ENCODE results near the gene DIP2B.

Gene DIP2B

DNA sequence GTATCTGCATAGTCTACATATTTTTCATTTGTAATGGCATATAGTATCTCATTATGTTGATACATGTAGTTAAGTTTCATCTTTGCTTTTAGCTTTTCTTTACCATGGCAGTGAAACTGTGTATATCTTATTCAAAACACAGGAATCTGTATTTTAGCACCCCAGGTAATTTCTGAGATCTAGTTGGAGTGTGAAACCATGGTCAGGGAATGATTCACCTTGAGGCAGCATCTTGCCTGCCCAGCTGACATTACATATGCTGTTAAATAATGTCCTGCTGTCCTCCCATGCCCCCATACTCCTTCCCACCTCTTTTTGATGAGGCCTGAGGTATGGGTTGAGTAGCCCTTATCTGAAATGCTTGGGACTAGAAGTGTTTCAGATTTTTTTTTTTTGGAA, 133.7 kb downstream of the DIP2B start:
- no peak for DNase-seq (ENCODE audit: low spot score)

DNA sequence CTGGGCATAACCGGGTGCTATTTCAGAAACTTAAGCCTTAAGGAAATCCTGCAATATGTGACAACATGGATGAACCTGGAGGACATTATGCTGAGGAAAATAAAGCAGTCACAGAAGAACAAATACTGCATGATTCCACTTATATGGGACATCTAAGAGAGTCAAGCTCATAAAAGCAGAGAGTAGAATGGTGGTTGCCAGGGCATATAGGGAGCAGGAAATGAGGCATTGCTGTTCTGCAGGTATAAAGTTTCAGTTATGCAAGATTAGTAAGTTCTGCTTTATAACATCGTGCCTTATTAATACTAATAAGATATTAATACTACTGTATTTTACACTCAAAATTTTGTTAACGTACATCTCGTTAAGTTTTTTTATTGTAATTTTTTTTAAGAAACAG, 134.9 kb downstream of the DIP2B start:
- DNase-seq (ENCODE audit: low spot score), result no peak

DNA sequence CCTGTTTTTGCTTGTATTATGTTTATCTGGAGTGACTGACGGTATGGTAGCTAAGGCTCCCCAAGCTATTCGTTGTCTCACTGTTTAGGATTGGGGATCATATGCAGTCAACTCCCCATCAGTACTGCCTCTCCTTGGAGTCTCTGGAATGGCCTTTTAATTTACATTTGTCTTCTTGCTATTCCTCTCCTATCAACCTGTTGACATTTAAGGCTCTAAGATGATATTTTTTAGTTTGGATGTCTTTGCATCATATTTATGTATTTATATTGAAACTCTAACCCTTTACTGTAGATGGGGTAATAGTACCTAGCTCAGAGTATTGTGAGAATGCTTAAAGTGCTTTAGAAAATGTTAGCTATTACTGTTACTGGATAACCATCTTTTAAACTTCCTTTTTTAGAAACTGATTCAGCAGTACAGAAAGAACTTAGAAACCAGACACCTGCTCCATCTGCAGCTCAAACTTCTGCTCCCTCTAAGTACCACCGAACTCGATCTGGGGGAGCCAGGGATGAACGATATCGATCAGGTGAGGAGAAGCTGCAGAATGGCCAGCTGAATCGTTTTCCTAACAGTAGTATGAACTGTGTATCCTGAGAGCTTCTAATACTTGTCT, 135.6 kb downstream of the DIP2B start:
- no peak for DNase-seq (ENCODE audit: low spot score)

DNA sequence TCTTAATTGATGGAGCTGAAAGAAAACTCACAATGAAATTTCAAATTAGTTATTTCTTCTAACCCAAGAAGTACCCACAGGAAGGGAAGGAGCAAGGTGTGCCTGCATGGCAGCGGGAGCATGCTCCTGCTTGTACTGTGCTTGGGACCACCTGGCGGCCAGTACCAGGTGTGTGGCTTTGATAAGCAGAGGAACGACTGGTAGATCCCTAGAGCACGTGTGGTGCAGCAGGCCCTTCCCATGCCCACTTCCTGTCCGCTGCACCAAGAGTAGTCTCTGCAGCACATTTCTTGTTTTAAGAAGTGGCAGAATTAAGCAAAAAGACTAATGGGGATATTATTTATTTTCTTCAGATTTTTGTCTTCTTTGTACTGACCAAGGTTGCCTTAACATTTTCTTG, 136.8 kb downstream of the DIP2B start:
- no peak for DNase-seq (ENCODE audit: low spot score)

DNA sequence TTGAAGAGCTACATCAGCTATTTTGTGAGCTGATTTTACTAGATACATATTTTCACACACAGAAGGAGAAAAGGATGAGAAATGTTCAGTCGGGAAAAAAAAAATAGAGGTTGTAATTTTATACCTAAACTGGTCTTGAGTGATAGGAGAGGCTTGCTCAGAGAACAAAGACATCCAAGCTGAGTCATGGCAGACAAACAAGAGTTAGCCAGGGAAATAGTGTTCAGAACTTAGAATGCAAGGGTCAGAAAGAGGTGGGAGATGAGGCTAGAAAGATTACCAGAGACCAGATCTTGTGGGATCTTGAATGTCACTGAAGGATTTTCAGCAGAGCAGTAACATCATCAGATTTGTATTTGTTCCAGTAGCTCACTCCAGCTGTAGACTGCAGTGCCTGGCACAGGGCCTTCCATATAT, 137.3 kb downstream of the DIP2B start:
- peak; percentile 39 for DNase-seq (ENCODE audit: low spot score)

DNA sequence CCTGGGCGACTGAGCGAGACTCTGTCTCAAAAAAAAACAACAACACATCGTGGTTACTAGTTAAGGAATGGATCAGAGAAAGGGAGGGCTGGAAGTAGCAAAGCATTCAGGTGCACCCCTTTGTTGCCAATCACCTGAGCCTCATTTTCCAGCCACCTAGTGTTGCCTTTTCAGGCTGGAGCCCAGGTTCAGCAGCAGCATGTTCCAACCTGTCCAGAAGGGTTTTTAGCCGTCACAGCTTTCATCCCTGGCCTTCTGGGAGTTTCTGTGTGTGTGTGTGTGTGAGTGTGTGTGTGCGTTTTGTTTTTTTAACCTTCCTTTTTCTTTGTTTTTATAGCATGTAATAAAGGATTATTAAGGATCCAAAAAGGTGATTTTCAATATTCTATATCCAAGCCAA, 138.0 kb downstream of the DIP2B start:
- no peak for DNase-seq (ENCODE audit: low spot score)

DNA sequence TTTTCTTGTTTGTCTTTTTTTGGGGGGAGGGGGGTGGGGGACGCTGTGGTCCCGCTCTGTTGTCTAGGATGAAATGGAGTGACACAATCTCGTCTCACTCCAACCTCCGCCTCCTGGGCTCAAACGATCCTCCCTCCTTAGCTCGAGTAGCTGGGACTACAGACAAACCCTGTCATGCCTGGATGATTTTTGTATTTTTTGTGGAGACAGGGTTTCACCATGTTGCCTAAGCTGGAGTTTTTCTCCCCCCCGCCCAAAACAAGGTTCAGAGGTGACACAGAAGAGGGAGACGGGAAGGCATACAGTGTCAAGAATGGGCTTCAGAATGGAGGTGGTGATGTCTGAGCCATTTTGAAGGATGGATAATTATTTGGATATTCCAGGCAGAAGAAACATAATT, 142.2 kb downstream of the DIP2B start:
- no peak for DNase-seq (ENCODE audit: low spot score)

DNA sequence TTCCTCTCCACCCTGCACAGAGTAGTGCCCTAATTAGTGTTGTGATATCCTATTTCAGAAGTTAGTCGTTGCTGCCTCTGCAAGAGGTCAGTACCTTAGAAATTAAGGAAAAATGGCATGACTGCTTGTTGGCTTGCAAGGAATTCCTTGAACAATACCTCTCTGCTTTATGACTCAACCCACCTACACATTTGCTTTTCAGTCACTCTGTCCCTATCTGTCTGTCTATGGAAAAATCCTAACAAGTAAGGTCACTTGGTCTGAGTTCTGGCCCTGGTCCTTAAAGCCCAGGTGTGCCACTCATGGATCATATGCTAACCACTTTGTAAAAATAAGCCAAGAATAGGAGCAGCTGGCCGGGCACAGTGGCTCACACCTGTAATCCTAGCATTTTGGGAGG, 142.7 kb downstream of the DIP2B start:
- DNase-seq (ENCODE audit: low spot score), result peak; percentile 64

DNA sequence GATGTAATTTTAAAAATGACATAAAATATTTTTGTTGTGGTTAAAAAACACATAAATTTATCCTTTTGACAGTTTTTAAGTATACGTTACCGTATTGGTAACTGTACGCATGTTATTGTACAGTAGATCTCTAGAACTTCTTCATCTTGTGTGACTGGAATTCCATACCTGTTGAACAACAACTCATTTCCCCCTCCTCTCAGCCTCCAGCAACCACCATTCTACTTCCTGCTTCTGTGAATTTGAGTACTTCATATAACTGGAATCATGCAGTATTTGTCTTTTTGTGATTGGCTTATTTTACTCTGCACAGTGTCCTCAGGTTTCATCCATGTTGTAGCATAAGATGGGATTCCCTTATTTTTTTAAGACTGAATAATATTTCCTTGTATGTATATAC, 145.5 kb downstream of the DIP2B start:
- DNase-seq (ENCODE audit: low spot score), result no peak

DNA sequence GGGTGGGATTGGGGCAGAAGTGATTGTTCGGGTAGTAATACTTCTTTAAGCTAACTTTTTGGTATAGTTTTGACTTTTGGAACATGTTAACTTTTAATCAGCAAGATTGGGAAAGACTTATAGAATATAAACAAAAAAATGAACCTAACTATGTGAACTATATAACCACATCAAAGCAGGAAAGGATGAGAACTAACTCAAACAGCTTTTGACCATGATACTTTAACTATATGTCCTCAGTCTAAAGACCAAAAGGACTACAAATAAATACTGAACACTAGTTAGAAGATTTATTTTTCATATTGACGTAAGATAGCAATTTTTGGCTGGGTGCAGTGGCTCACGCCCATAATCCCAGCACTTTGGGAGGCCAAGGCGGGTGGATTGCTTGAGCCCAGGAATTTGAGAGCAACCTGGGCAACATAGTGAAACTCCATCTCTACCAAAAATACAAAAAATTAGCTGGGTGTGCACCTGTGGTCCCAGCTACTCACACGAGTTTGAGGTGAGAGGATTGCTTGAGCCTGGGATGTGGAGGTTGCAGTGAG, 150.7 kb downstream of the DIP2B start:
- no peak for DNase-seq (ENCODE audit: low spot score)

DNA sequence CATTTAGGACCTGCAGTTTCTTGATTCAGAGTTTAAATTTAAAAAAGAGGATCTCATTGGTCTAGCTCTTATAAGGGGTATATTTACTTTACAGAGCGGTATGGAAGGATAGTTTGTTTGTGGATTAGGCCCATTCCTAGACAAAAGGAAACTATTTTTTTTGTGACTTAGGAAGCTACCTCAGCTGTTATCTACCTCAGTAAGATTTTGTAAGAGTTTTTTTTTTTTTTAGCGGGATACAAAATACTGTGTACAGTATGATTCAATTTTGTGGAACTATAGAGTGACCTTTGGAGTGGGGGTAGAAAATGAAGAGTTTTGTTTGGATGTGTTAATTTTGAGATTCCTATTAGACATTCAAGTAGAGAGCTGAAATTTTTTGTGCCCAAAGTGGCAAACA, 154.5 kb downstream of the DIP2B start:
- DNase-seq (ENCODE audit: low spot score), result no peak

DNA sequence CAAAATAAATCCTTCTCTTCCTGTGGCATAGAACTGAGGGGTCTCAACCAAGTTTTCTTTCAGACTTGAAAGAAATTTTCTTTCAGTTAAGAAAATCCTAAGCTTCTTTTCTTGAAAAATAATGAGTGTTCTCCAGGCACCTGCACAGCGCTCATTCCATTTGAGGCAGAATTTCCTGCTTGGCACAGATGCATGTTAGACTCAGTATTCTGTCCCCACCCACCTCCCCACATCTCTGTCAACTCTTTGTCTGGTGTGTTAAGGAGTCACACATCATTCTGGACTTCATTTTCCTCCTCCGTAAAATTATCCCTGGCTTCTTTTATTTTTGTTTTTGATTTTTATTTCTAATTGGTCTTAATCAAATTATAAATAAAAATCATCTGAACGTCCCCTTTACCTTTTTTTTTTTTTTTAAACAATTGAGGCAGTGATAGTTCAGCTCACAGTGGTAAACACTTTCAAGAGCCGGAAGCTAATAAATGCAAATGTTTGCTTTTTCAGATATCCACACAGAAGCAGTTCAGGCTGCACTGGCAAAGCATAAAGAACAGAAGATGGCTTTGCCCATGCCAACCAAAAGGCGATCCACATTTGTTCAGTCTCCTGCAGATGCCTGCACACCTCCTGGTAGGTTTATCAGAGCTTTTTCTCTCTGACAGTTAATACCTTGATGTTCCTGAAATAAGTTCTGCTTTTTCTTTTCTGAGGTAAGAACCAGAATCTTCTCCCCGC, 155.1 kb downstream of the DIP2B start:
- DNase-seq (ENCODE audit: low spot score), result no peak

DNA sequence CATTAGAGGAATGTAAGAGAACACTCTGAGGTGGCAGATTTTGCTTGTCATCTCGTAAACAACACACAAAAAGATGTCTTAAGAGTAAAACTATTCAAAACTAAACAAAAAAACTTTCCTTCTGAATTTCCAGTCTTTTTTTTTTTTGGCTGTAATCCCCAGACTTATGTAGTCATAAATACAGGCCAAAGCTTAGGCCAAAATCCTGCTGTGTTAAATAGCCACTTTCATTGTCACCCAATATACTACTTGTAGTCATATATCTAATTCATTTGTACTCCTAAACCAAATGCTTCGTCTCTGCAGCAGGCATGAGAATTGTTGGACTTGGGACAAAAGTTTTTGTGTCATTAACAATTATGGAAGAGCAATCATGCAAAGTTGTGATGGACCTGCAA, 155.6 kb downstream of the DIP2B start:
- DNase-seq (ENCODE audit: low spot score), result no peak

DNA sequence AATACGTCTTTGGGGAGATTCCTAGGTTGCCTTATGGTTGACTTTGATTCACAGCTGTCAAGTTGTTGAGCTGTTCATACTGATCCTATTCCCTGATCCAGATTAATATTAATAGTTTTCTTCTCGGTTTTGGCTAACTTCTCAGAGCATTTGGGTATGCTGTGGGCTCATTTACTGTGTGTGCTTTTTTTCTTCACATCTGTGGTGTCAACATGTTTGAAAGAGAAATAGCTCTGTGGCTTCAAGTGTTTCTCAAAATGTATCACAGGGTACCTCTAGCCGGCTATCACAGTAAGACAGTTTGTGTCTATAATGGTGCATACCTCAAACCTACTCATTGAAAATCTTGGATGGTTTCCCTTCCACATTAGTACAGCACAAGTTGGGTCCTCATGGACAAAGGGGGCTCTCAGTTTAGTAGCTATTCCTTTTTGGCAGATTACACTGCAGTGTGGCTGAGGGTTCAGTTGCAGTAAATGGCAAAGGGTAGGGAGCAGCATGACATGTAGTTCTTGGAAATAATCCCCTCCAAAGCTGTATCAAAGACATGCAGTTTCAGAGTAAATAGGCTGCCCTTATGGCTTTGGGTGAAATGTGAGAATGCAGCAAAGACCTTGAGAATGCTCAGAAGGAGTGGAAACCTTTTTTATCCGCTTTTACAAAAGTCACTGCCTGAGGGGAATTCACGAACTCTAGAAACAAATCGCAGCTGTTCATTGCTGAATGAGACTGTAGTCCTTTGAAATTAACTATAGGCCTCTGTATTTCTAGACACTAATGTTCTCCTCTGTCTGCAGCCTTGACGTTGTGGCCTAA, 156.7 kb downstream of the DIP2B start:
- peak; percentile 61 for DNase-seq (ENCODE audit: low spot score)

DNA sequence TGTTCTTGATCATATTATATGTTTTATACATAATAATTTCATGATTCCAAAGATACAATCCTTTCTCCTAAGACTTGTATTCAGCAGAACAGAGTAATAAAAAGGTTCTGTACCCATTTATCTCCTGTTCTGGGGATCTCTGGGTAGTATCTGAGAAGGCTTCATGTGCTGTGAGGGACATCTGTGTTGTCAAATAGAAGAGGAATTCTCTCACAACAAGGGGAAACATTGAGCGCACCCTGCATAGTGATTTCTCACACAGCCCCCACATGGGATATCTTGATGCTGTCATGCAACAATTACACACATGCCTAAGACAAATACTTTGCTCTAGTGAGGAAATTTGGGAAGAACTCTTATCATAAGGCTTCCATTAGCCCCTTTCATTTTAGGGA, 157.3 kb downstream of the DIP2B start:
- DNase-seq (ENCODE audit: low spot score), result peak; percentile 17

DNA sequence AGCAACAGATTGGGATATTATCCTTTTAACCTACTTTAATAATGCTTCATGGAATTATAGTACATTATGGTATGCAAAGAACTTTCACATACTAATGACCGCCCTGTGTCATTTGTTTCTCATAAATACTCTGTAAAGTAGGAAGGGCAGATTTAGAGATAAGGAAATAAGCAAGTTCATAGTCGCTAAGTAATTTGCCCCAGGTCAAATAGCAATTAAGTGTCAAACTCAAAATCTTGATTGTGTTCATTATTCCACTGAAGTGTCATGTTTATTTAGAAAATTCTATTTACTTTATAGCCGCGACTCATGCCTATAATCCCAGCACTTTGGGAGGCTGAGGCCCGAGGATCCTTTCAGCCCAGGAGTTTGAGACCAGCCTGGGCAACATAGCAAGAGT, 160.4 kb downstream of the DIP2B start:
- no peak for DNase-seq (ENCODE audit: low spot score)

DNA sequence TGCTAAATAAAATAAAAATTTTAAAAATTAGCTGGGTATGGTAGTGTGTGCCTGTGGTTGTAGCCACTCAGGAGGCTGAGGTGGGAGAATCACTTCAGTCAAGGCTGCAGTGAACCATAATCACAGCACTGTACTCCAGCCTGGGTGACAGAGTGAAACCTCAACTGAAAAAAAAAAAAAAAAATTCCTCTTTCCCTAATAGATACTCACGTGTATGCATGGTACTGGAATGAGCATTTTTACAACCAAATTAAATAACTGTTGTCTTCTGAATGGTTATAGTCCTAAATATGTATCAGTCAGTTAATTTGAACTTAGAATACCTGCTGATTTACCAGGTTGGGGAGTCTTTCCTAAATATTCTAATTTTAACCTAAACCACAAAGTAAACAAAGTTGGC, 160.8 kb downstream of the DIP2B start:
- no peak for DNase-seq (ENCODE audit: low spot score)

DNA sequence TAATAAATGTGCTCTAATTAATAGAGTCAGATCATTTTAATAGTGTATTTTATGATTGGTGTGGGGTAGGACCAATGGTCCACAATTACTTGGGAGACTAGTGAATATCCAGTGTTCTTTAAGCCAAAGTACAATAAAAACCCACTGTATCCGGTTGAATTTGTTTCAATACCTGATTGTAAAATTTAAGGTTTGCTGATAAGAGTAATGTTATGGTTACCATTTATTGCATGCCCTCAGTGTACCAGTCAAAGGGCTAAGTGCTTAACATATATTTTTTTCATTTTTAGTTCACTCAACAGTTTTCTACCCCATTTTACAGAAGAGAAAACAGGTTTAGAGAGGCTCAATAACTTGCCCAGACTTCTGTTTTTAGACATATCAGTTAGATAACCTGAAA, 161.2 kb downstream of the DIP2B start:
- no peak for DNase-seq (ENCODE audit: low spot score)

DNA sequence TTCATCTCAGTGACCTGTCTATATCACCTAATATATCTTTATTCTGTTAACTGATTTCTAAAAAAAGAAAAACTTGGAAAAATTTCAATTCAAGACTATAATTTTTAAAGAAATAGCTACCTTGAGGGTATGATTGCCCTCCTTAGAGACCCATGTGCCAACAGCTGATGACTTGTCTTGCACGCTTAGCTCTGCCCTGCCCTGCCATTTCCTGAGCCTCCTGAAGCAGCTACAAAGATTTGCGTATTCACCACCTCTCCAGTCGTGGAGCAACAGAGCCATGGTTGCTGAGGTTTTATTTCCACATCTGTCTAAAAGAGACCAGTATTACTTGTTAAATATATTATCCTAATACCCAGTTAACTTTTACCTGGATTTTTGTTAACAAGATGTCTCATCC, 167.4 kb downstream of the DIP2B start:
- DNase-seq (ENCODE audit: low spot score), result no peak

DNA sequence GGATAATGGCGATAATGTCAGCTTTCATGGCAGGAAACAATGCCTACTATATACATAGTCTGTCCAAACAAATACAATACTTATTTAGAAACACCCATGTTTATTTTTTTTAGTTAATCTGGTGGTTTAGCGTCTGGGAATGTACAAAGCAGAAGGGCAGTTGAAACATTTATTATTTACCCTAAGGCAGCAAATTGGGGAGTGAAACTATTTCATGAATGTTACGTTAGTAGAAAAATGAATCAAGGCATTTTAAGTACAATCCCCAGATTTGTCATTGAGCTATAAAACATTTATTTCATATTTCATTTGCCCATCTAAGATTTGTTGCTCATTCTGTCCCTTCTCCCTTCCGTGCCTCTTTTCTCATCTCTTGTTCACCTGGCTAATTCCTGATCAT, 172.0 kb downstream of the DIP2B start:
- no peak for DNase-seq (ENCODE audit: low spot score)

DNA sequence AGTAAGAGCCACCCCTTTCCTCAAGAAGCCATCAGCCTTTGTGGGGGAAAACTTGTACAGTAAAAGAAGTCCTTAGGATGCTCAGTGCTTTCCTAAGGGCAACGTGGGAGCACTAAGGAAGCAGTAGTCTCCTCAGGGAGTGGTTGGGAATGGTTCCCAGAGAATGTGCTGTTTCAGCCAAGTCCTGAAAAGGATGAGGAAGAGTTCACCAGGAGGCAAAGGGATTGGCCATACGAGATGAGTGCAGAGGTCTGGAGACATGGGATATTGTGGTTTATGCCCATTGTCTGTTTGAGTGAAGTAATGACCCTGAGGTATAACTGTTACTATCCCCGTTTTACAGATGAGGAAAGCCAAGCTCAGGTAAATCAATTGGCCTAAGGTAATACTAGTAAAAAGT, 173.1 kb downstream of the DIP2B start:
- DNase-seq (ENCODE audit: low spot score), result no peak

DNA sequence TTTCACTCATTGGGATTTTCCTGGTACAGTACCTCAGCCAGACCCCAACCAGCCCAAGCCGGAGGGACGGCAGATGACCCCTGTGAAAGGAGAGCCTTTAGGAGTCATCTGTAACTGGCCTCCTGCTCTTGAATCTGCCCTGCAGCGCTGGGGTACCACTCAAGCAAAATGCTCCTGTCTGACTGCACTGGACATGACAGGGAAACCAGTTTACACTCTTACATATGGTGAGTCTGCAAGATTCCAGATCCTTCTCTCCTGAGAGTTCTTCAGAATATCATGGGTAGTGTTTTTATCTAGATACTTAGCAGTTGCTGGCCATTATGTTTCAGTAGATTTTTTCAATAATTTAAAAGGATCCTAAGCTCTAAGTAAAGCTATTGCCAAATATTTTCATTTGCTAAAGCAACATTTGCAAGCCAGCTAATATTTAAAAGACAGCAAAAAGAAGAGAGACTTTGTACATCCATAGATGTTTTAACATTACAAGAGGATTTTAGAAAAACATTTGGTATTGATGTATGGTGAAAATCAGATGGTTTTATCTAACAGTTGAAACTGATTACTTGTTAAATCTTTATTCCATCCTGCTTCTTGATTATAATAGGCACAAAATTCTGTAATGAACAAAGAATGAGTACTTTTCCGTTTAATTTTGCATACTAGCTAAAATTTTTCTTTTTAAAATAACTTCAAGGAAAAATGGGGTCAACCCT, 174.0 kb downstream of the DIP2B start:
- DNase-seq (ENCODE audit: low spot score), result no peak

All from COLO829 (cell line).